ENCODE results near the gene PAX8.

DNA sequence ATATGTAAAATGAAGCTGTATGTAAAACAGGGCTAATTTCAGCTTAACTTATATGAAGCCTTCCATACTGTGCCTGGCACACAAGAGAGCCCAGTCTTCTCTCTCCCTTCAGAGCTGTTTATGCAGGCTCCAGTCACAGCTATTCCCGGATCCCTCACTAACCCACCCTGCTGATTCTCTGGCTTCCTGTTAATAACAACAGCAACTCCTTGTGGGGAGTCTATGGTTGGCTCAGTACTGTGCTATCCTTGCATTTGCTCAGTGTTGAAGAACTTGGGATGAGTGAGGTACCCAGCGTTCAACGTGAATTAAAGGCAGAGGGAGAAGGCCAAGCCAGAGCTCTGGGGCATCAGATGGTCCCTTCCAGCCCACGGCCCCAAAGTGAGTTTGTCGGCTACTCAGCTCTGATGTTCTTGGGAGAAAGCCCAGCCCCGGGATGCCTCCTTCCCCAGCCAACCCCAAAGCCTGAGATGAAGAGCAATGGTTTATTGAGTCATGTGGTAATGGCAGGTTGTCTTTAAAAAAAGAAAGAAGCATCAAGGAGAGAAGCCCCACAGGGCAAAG, 61.7 kb downstream of the PAX8 start:
- TF ChIP-seq, protein P1, sequence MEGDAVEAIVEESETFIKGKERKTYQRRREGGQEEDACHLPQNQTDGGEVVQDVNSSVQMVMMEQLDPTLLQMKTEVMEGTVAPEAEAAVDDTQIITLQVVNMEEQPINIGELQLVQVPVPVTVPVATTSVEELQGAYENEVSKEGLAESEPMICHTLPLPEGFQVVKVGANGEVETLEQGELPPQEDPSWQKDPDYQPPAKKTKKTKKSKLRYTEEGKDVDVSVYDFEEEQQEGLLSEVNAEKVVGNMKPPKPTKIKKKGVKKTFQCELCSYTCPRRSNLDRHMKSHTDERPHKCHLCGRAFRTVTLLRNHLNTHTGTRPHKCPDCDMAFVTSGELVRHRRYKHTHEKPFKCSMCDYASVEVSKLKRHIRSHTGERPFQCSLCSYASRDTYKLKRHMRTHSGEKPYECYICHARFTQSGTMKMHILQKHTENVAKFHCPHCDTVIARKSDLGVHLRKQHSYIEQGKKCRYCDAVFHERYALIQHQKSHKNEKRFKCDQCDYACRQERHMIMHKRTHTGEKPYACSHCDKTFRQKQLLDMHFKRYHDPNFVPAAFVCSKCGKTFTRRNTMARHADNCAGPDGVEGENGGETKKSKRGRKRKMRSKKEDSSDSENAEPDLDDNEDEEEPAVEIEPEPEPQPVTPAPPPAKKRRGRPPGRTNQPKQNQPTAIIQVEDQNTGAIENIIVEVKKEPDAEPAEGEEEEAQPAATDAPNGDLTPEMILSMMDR (IDR thresholded peaks at IDR 0.05), result no peak
- TF ChIP-seq TAF1 (IDR thresholded peaks at IDR 0.05; ENCODE audit: borderline replicate concordance, low read depth, low read length) (no peak), CHD2 (IDR thresholded peaks at IDR 0.05; ENCODE audit: low read length, partially characterized antibody) (no peak), YY1 (IDR thresholded peaks at IDR 0.05; ENCODE audit: low read depth) (no peak), RAD21 (IDR thresholded peaks at IDR 0.05; ENCODE audit: low read length) (no peak), RFX5 (IDR thresholded peaks at IDR 0.05; ENCODE audit: low read length) (no peak), GABPA (IDR thresholded peaks at IDR 0.05; ENCODE audit: low read depth) (no peak), EP300 (IDR thresholded peaks at IDR 0.05; ENCODE audit: borderline replicate concordance in 1 of 2, low read depth in 1 of 2, low read length in 1 of 2) (no peak), FOXJ3 (CRISPR knock-in tag; IDR thresholded peaks at IDR 0.05) (no peak), TEAD4 (IDR thresholded peaks at IDR 0.05; ENCODE audit: borderline replicate concordance, insufficient read depth) (no peak)
